Gastroesophageal sphincter (tissue), 3 donors: Measurements from ENCODE around the gene APBA2.

ENCODE experiments used
- CTCF ChIP-seq, 4 experiments: fragments of 200-600 bp in 2 of 4; fragments of 450-650 bp in 2 of 4; sonication (generic) in 1 of 4; IDR thresholded peaks; one replicate each; pipeline ENCODE4 v1.5.1; 2017 to 2019; ENCODE audit warnings: antibody characterized with exemption in 4 of 4, mild to moderate bottlenecking in 2 of 4, moderate library complexity in 2 of 4
- EP300 ChIP-seq: sonication (generic); formaldehyde crosslinking; IDR thresholded peaks from one replicate; pipeline ENCODE4 v1.6.1; 2017; ENCODE audit warnings: antibody characterized with exemption, mild to moderate bottlenecking
- POLR2A ChIP-seq, 2 donors: fragments of 450-650 bp; IDR thresholded peaks; one replicate each; pipeline ENCODE4 v1.6.1; 2017; ENCODE audit warnings: antibody characterized with exemption in 2 of 2, mild to moderate bottlenecking in 2 of 2, moderate library complexity in 1 of 2
- POLR2AphosphoS5 ChIP-seq: sonication (generic); formaldehyde crosslinking; IDR thresholded peaks from one replicate; pipeline ENCODE4 v1.6.1; 2017; ENCODE audit warnings: antibody characterized with exemption

GRCh38 chr15:29083858-29084257 lies 198.1 kb downstream of the APBA2 start:
- TF ChIP-seq POLR2AphosphoS5: no peak
- TF ChIP-seq CTCF (IDR thresholded peaks at IDR 0.05): no peak
- TF ChIP-seq POLR2A (IDR thresholded peaks at IDR 0.05): no peak
- TF ChIP-seq EP300: no peak
